ENCODE data around the gene MEGF6.
A peak's percentile ranks its signal among the peaks of the same experiment; 100 is the strongest.

Gene MEGF6

DNA sequence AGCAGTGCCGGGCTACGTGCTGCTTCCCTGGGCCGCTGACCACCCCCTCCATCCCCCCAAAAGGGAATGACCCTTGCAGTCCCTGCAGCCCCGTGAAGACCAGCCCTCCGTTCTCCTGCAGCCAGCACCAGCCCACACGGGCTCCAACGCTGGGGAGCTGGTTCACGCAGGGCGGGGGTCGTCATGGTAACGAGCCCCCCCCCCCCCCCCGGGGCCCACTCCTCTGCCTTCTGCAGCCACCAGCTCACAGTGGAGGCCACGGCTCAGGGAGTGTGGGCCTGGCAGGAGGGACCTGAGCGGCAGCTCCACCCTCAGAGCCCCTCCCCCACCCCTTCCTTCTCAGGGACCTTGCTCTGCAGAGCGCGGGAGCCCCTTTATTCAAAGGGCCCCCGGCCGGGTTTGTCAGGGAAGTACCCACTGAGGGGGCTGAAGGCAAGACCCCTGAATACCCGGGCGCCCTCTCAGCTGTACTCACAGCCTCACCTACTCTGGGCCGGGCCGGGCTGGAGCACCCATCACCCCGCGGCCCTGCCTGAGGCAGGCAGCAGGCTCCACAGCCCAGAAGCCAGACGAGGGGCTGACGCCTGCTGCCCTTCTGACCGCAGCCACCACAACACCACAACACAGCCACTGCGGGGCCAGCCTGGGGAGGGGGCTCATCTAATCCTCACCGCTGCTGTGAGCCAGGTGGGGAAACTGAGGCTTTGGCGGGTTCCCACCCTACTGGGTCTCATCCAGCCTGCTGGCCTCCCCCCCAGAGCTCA lies 12.6 kb downstream of the MEGF6 start:
- Mint-ChIP-seq H3K27ac (peak overlapping the region; percentile 52), H3K9me3 (no peaks in the 10 kb centered on the region), H3K4me1 (peaks cover 16% of the 10 kb centered on the region), H3K36me3 (no peaks in the 10 kb centered on the region), H3K4me3 (peak overlapping the region; percentile 57)
- no peak for DNase-seq (ENCODE audit: low spot score in 2 of 2)
- no peak for ATAC-seq

GRCh38 chr1:3598051-3598491 lies 13.2 kb downstream of the MEGF6 start:
- no peak overlapping the region for H3K27ac Mint-ChIP-seq

GRCh38 chr1:3597599-3597964 lies 13.7 kb downstream of the MEGF6 start:
- H3K4me1 Mint-ChIP-seq, result peaks cover 16% of the 10 kb centered on the region

More at GRCh38 chr1:3598051-3598491, 13.2 kb downstream of the MEGF6 start:
- no peak for DNase-seq (ENCODE audit: low spot score in 2 of 2)
- H3K36me3 Mint-ChIP-seq, result no peaks in the 10 kb centered on the region
- peaks cover 16% of the 10 kb centered on the region for H3K4me1 Mint-ChIP-seq
- no peak for ATAC-seq
- H3K9me3 Mint-ChIP-seq, result no peaks in the 10 kb centered on the region
- H3K4me3 Mint-ChIP-seq, result peak overlapping the region; percentile 57

GRCh38 chr1:3596663-3597598 lies 14.4 kb downstream of the MEGF6 start:
- H3K4me1 Mint-ChIP-seq, result peaks cover 16% of the 10 kb centered on the region
- no peaks in the 10 kb centered on the region for H3K36me3 Mint-ChIP-seq
- DNase-seq (ENCODE audit: low spot score in 2 of 2) (no peak), ATAC-seq (no peak)
- no peaks in the 10 kb centered on the region for H3K9me3 Mint-ChIP-seq
- peak overlapping the region; percentile 57 for H3K4me3 Mint-ChIP-seq
- peak overlapping the region; percentile 73 for H3K27ac Mint-ChIP-seq

More at GRCh38 chr1:3597599-3597964, 13.7 kb downstream of the MEGF6 start:
- peak overlapping the region; percentile 73 for H3K27ac Mint-ChIP-seq
- peak overlapping the region; percentile 57 for H3K4me3 Mint-ChIP-seq
- peak; percentile 31 for ATAC-seq
- H3K9me3 Mint-ChIP-seq, result no peaks in the 10 kb centered on the region
- no peaks in the 10 kb centered on the region for H3K36me3 Mint-ChIP-seq
- DNase-seq (ENCODE audit: low spot score in 2 of 2), result no peak

- Mint-ChIP-seq H3K27ac (no peak overlapping the region), H3K4me1 (peaks cover 16% of the 10 kb centered on the region), H3K4me3 (no peak overlapping the region), H3K9me3 (no peaks in the 10 kb centered on the region), H3K36me3 (no peaks in the 10 kb centered on the region)
- no peak for DNase-seq (ENCODE audit: low spot score in 2 of 2)
- no peak for ATAC-seq
Observed at GRCh38 chr1:3595949-3596348, 15.4 kb downstream of the MEGF6 start.

DNA sequence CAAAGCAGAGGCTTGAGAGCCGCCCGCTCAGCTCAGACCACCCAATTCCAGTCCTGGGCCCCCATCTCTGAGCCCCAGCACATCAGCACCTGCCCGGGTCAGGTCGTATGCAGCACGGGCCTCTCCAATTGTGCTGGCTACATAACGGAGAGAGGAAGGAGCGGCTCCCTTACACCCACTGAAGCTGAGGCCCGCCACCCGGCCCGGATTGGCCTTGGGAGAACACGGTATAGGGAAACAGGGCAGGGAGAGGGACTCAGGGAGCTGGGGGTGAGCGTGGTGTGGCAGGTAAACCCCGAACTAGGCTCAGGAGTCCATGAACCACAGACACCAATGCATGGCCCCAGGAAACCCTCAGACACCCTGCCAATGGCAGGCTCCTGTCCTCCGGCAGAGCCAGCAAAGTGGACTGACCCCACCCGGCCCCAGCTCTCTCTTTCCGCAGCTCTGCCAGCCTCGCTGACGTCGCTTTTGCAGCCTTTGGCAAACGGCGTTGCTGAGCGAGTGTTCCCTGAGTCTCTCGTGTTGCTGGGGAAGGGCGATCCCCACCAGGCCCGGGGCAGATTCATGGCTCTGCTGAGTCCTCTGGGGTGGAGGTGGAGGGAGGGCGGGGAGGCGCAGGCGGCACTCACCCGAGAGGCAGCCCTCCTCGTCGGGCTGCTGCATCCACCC lies 16.5 kb downstream of the MEGF6 start:
- no peak overlapping the region for H3K27ac Mint-ChIP-seq
- no peaks in the 10 kb centered on the region for H3K36me3 Mint-ChIP-seq
- H3K9me3 Mint-ChIP-seq, result no peaks in the 10 kb centered on the region
- H3K4me1 Mint-ChIP-seq, result peaks cover 16% of the 10 kb centered on the region
- ATAC-seq (no peak), DNase-seq (ENCODE audit: low spot score in 2 of 2) (no peak)
- H3K4me3 Mint-ChIP-seq, result no peak overlapping the region

GRCh38 chr1:3593745-3594144 lies 17.6 kb downstream of the MEGF6 start:
- Mint-ChIP-seq H3K36me3 (no peaks in the 10 kb centered on the region), H3K4me3 (no peak overlapping the region), H3K9me3 (no peaks in the 10 kb centered on the region), H3K4me1 (peaks cover 16% of the 10 kb centered on the region), H3K27ac (no peak overlapping the region)
- DNase-seq (ENCODE audit: low spot score in 2 of 2) (no peak), ATAC-seq (no peak)

DNA sequence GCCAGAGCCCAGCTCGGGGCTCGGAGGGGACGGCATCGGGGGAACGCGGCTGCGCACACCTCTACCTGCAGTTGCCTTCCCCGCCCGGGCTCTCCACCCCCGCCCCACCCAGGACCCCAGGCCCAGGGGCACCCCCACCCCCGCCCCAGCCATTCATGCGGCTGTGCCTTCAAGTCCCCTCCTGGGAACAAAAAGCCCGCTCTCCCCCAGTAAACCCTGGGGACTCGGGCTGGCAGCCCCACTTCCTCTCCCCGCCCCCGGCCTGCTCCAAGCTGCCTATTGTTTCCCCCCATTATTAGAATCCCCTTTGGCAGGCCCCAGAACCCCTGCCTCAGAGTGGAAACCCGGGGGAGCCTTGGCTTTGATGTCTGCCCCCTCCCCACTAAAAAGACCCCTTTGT lies 18.0 kb downstream of the MEGF6 start:
- no peak for DNase-seq (ENCODE audit: low spot score in 2 of 2)
- H3K9me3 Mint-ChIP-seq, result no peaks in the 10 kb centered on the region
- no peak for ATAC-seq
- H3K27ac Mint-ChIP-seq, result no peak overlapping the region
- H3K4me1 Mint-ChIP-seq, result peaks cover 14% of the 10 kb centered on the region
- H3K4me3 Mint-ChIP-seq, result no peak overlapping the region
- H3K36me3 Mint-ChIP-seq, result no peaks in the 10 kb centered on the region

DNA sequence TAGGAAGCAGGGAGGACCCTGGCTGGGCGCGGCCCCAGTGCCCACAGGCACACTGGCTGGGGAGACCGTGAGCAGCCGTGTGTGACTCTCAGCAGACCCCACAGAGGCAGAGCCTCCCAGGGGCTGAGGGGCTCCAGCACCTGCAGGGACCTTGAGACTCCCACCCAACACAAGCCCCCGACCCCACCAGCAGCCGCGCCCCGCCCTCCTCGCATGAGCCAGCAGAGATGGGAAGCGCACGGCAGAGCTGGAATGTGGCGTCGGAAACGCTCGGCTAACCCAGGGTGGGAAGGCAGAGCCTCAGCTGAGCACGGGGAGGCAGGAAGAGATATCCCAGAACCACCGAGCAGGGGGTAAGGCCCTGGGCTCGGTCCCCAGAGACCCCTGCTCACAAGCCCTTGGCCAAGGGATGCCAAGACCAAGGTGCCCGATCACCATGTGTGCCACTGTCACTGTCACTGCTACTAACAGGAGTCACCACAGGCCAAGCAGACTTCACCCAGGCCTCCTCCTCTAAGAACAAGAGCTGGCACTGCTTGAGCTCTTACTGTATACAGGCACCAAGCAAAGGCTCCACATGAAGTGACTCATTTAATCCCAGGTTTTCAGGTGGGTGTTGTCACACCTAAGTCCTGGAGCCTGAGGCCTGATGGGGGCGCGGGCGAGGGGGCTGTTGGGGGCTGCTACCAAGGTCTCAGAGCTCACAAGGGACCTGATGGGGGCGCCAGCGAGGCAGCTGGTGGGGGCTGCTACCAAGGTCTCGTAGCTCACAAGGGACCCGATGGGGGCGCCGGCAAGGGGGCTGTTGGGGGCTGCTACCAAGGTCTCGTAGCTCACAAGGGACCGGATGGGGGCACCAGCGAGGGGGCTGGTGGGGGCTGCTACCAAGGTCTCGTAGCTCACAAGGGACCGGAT lies 20.1 kb downstream of the MEGF6 start:
- no peak overlapping the region for H3K27ac Mint-ChIP-seq
- no peaks in the 10 kb centered on the region for H3K9me3 Mint-ChIP-seq
- ATAC-seq (no peak), DNase-seq (ENCODE audit: low spot score in 2 of 2) (no peak)
- H3K4me3 Mint-ChIP-seq, result no peak overlapping the region
- H3K4me1 Mint-ChIP-seq, result no peaks in the 10 kb centered on the region
- H3K36me3 Mint-ChIP-seq, result no peaks in the 10 kb centered on the region

DNA sequence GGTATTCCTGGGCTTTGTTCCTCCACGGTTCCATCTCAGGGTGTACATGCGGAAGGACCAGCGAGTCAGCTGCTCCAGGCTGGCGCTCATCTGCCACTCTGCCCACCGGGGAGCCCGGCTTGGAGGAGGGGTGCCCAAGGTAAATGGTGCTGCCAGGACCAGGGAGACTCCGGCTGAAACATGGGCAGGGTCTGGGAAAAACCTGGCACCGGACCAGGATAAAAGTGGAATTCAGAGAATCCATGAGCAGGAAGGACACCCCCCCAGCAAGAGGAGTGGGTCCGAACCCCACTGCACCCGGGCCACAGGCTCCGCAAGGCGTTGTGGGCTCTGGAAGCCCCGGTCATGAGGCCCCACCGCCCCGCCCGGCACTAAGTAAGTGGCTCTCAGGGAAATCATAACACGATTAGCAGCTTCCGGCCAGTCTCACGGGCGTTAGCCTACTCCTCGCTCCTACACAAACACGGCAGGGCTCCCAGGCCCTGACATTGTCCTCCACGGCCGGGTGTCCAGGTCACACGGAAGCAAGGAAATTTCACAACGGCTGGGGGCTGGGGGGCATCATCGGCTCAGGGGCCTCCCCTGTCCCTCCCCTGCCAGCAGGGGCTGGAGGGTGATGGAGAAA lies 21.1 kb downstream of the MEGF6 start:
- Mint-ChIP-seq H3K9me3 (no peaks in the 10 kb centered on the region), H3K36me3 (no peaks in the 10 kb centered on the region), H3K27ac (no peak overlapping the region), H3K4me3 (no peak overlapping the region), H3K4me1 (no peaks in the 10 kb centered on the region)
- ATAC-seq, result no peak
- no peak for DNase-seq (ENCODE audit: low spot score in 2 of 2)

DNA sequence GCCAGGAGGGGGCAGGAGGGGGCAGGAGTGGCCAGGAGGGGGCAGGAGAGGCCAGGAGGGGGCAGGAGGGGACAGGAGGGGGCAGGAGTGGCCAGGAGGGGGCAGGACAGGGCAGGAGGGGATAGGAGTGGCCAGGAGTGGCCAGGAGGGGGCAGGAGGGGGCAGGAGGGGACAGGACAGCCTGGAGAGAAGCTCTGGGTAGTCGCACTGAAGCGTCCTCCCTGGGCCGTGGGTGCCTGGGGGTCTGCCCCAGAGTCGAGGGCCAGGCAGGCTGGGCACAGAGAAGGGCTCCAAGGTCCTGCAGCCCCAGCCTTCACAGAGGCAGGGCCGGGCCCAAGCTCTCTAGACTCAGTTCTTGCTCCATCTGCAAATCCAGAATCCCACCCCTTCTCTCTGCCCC lies 22.9 kb downstream of the MEGF6 start:
- H3K27ac Mint-ChIP-seq, result peak overlapping the region; percentile 9
- H3K9me3 Mint-ChIP-seq, result no peaks in the 10 kb centered on the region
- DNase-seq (ENCODE audit: low spot score in 2 of 2) (no peak), ATAC-seq (no peak)
- H3K4me1 Mint-ChIP-seq, result no peaks in the 10 kb centered on the region
- H3K36me3 Mint-ChIP-seq, result no peaks in the 10 kb centered on the region
- H3K4me3 Mint-ChIP-seq, result no peak overlapping the region

GRCh38 chr1:3586986-3587759 lies 24.1 kb downstream of the MEGF6 start:
- ATAC-seq (no peak), DNase-seq (ENCODE audit: low spot score in 2 of 2) (no peak)
- H3K27ac Mint-ChIP-seq, result no peak overlapping the region
- no peaks in the 10 kb centered on the region for H3K4me1 Mint-ChIP-seq
- no peaks in the 10 kb centered on the region for H3K9me3 Mint-ChIP-seq
- H3K4me3 Mint-ChIP-seq, result no peak overlapping the region
- H3K36me3 Mint-ChIP-seq, result no peaks in the 10 kb centered on the region

GRCh38 chr1:3585940-3586568 lies 25.3 kb downstream of the MEGF6 start:
- no peak overlapping the region for H3K4me3 Mint-ChIP-seq
- ATAC-seq (no peak), DNase-seq (ENCODE audit: low spot score in 2 of 2) (no peak)
- no peaks in the 10 kb centered on the region for H3K9me3 Mint-ChIP-seq
- H3K36me3 Mint-ChIP-seq, result no peaks in the 10 kb centered on the region
- no peaks in the 10 kb centered on the region for H3K4me1 Mint-ChIP-seq
- no peak overlapping the region for H3K27ac Mint-ChIP-seq

Measured in stimulated activated effector memory CD8-positive, alpha-beta T cell treated with anti-CD3 and anti-CD28 coated beads, Interleukin-12 subunit alpha, Interleukin-12 subunit beta, amount 100 ng/mL, for 72 hours (primary cell).